ENCODE data around the gene KIF1B.
"Not testable (repeated sequence)": the region's sequence is repeated elsewhere in the genome, so short reads cannot be mapped to it uniquely, and the experiment has no call there.

Gene KIF1B

GRCh38 chr1:10383630-10384029 is 173.3 kb downstream of the KIF1B start:
- DNase-seq (ENCODE audit: low read depth, low spot score): no peak

DNA sequence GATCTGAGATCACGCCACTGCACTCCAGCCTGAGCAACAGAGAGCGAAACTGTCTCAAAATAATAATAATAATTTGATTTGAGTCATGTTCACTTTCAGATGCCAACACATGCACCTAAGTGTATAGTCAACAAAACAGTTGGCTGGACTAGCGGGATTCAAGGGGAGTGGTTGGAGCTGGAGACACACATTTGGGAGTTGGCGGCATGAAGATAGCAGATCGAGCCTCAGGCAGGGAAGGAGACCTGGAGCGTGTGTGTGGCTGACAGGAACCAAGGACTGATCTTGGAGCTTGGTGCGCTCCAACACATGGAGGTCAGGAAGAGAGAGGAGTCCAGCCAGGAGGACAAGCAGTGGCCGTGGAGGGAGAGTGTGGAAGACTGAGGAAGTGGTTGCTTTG is 173.8 kb downstream of the KIF1B start:
- no peak for DNase-seq (ENCODE audit: low read depth, low spot score)

DNA sequence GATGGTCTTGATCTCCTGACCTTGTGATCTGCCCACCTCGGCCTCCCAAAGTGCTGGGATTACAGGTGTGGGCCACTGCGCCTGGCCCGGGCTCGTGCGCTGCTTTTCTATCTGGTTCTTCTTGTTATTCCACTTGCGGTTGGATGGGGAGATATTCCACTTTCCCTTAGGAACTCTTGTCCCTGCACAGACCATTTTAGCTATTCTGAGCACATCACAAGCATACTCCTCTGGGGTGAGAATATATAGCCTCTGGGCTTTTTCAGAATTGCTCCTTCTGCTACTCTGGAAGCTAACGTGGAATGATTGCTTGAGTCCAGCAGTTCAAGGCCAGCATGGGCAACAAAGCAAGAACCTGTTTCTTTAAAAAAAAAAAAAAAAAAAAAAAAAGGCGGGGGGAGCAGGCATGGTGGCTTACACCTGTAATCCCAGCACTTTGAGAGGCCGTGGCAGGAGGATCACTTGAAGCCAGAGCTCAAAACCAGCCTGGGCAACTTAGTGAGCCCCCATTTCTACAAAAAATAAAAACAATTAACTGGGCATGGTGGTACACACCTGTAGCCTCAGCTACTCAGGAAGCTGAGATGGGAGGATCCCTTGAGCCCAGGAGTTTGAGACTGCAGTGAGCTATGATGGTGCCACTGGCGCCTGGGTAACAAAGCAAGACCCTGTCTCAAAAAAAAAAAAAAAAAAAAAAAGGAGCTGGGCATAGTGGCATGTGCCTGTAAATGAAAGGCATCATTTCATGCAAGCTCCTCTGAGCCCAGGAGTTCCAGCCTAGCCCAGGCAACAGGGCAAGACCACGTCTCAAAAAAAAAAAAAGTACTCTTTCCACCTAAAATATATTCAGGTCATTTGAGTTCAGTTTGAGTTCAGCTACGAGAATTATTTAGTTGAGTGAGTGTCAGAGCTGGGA is 176.6 kb downstream of the KIF1B start:
- DNase-seq (ENCODE audit: low read depth, low spot score): no peak

GRCh38 chr1:10387677-10388386 is 177.5 kb downstream of the KIF1B start:
- no peak for DNase-seq (ENCODE audit: low read depth, low spot score)

DNA sequence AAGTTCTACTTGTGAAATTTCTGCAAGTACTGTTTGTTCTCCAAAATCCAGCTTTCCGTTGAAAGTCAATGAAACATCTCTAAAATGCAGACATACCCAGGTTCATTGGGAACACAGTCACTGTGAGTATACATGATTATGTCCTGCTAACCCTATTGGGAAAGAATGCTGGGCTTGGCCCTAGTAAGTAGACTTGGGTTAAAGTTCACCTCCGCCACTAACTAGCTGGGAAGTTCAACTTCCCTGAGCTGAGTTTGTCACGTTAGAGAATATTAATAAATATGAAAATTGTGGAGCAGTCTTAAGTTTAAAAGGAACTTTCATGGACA is 178.0 kb downstream of the KIF1B start:
- DNase-seq (ENCODE audit: low read depth, low spot score): no peak

DNA sequence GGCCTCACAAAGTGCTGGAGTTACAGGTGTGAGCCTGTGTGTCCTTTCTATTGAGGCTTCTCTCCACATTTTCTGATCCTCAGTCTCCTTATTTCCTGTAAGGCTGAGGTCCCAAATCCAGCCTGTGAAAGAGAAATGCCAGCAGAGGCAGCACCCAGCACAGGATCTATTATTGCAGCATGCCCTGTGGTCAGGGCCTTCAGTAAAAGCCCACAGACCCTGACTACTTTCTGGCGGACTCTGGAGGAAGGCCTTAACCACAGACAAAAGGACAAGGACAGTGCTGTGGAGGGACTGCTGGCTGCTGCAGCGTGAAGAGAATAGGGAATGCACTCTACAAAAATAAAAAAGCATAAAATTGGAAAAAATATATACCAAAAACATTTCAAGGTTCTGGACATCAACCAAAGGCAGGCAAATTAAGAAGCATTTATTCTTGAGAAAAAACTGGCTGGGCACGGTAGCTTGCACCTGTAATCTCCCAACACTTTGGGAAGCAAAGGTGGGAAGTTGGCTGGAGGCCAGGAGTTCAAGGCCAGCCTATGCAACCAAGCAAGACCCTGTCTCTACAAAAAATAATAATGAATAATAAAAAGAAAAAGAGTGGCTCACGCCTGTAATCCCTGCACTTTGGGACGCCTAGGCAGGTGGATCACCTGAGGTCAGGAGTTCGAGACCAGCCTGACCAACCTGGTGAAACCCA is 179.1 kb downstream of the KIF1B start:
- DNase-seq (ENCODE audit: low read depth, low spot score): no peak

GRCh38 chr1:10396870-10397269 is 186.5 kb downstream of the KIF1B start:
- DNase-seq (ENCODE audit: low read depth, low spot score): no peak

DNA sequence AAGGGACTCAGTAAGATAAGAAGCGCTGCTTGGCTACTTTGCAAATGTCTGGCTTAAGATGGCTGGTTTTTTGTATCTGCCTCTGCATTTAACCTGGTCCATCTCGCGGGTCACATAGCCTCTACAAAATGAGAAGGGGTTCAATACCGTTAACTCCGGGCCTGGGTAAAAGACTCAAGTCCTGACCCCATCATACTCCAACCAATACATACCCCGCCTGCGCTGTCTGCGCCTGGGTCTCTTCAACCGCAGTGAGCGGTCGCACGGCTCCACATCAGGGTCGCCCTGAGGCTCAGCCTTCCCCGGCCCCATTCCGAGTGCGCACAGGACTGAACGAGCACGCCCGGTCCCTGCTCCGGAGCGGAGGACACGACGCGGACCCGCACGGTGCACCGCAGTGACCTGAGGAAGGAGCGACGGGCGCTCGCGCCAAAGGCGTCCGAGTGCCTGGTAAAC is 187.9 kb downstream of the KIF1B start:
- DNase-seq (ENCODE audit: low read depth, low spot score): no peak

GRCh38 chr1:10398734-10399443 is 188.5 kb downstream of the KIF1B start, which contains the start of gene PGD:
Gene PGD, plus strand, starts transcription at chr1:10399064. Its CDS starts 54 bp downstream, at chr1:10399118.
- DNase-seq (ENCODE audit: low read depth, low spot score): peak; percentile 88

GRCh38 chr1:10399444-10399941 is 189.1 kb downstream of the KIF1B start:
- no peak for DNase-seq (ENCODE audit: low read depth, low spot score)

GRCh38 chr1:10400013-10400412 is 189.6 kb downstream of the KIF1B start:
- no peak for DNase-seq (ENCODE audit: low read depth, low spot score)

DNA sequence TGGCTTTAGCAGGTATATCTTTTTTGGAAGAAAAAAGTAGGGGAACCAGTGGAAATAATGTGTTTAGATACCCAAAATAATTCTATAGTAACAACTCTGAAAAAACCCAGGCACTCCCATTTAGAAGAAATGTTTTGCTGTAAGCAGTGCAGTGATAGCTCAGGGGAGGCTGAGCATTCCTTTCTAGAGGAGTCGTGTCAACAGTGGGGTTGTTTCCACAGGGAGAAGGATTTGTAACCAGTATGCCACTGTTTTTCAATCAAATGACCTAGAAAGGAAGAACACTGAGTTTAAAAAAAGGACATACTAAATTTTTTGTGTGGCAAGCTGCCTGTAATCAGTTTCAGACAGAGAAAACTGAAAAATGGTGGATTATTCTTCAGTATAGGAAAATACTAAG is 190.9 kb downstream of the KIF1B start:
- DNase-seq (ENCODE audit: low read depth, low spot score): no peak

DNA sequence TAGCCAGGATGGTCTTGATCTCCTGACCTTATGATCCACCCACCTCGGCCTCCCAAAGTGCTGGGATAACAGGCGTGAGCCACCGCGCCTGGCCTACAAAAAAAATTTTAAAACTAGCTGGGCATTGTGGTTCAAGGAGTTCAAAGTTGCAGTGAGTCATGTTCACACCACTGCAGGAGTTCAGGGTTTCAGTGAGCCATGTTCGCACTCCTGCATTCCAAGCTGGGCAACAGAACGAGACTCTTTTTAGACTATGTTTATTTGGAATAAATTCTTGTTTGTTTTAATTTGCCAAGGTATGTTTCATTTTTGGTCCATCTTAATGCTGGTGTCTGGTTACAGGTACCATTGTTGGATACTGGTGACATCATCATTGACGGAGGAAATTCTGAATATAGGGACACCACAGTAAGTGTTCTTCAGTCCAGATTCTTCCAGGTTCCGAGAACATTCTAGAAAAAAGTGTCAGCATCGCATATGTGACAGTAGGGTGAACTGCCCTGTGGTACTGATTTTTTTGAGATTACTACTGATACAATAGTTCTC is 192.4 kb downstream of the KIF1B start:
- DNase-seq (ENCODE audit: low read depth, low spot score): no peak

DNA sequence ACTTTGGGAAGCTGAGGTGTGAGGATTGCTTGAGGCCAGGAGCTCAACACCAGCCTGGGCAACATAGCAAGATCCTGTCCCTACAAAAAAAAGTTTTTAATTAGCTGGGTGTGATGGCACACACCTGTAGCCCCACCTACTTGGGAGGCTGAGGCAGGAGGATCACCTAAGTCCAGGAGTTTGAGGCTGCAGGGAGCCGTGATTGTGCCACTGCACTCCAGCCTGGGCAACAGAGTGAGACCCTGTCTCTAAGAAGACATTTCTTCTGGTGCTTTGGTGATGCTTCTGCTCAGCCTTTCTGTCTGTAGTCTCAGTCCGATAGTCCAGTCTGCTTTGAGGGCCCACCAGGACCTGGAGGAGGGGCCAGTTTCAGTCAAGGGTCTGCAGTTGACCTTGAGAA is 196.8 kb downstream of the KIF1B start:
- DNase-seq (ENCODE audit: low read depth, low spot score): no peak

DNA sequence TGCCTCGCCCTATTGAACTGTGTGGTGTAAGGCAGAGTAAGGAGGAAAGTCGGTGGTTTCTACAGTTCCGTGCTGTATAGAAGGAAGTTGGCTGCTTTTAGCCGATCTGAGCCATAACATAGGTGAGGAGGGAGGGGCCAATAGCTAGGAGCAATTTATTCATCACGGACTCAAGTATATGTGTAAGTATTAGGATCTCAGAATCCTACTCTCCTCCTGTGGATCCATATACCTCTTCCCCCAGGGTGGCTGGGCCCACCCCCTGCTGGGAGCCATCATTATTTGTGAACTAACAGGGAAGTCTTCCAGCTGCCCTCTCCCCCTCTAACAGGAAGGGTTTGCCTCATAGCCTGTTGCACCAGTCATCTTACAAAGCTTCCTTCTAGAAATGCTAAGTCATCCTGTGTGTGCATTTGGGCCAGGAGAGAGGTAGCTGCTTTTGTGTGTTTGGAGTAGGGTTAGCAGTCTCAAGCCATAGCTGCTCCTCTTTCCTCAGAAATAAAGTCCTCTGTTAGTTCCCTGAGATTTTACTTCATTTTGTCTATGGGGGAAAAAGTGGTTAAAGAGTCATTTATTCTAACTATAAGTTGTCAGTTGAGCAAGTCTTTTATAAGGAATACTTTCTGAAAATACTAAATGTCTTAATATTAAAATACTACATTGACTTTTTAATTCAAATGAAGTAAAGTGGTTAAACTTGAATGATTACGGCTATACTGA is 205.0 kb downstream of the KIF1B start:
- DNase-seq (ENCODE audit: low read depth, low spot score): no peak

DNA sequence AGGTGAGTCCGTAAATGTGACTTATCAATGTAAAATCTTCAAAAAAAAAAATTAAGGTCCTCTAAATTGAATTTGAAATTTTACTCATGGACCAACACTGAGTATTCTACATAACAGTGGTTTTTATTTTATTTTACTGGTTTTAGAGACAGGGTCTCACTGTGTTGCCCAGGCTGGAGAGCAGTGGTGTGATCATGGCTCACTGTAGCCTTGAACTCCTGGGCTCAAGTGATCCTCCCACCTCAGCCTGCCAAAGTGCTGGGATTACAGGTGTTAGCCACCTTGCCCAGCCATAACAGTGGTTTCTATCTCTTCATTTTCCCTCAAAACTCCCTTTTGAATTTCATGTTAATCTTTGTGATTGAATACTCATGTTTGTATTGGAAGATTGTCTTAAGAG is 205.6 kb downstream of the KIF1B start:
- DNase-seq (ENCODE audit: low read depth, low spot score): not testable (repeated sequence)

DNA sequence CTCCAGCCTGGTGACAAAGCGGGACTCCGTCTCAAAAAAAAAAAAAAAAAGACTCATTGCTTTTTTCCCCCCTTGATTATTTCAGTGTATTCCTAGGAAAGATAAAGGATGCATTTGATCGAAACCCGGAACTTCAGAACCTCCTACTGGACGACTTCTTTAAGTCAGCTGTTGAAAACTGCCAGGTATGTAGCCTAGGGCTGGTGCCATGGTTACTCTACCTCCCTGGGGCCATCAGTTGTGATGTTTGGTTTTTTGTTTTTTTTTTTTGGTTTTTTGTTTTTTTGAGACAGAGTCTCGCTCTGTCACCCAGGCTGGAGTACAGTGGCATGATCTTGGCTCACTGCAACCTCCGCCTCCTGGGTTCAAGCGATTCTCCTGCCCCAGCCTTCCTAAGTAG is 208.4 kb downstream of the KIF1B start:
- DNase-seq (ENCODE audit: low read depth, low spot score): not testable (repeated sequence)

- DNase-seq (ENCODE audit: low read depth, low spot score): no peak
Measured at GRCh38 chr1:10419351-10419750, 209.0 kb downstream of the KIF1B start.

GRCh38 chr1:10421637-10422036 is 211.3 kb downstream of the KIF1B start:
- no peak for DNase-seq (ENCODE audit: low read depth, low spot score)

DNA sequence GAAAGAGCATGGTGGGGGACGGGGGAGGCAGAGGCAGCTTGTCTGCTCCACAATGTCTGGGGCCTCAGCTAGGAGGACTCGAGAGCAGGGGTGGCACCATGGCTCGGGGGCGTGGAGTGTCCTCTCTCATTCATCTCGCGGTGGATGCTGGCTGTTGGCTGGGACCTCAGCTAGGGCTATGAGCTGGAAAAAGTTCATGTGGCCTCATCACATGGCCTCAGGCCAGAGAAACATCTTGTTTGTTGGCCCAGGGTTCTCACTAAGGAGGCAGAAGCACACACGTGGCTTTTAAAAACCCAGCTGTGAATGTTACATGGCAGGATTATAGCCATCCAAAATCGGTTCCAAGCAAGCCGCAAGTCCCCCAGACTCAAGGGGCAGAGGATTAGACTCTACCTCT is 213.7 kb downstream of the KIF1B start:
- DNase-seq (ENCODE audit: low read depth, low spot score): no peak
